NCI-H1417 treated with DMSO at 0.1 percent for 48 hours (cell line): ENCODE results near the gene NPIPB12.
"Not testable (repeated sequence)": the region's sequence is repeated elsewhere in the genome, so short reads cannot be mapped to it uniquely, and the experiment has no call there.

Experiments used
- DNase-seq: peaks from one replicate; lab custom pipeline; 2025; lab: John Stamatoyannopoulos, UW

Gene NPIPB12

GRCh38 chr16:29506308-29506707 lies at the start of gene NPIPB12:
Gene NPIPB12, minus strand, starts transcription at chr16:29506408.
- not testable (repeated sequence) for DNase-seq

- not testable (repeated sequence) for DNase-seq
Observed at GRCh38 chr16:29521520-29521919, 15.3 kb upstream of the NPIPB12 start.

- not testable (repeated sequence) for DNase-seq
Observed at GRCh38 chr16:29482276-29482675, 23.9 kb downstream of the NPIPB12 start.

DNA sequence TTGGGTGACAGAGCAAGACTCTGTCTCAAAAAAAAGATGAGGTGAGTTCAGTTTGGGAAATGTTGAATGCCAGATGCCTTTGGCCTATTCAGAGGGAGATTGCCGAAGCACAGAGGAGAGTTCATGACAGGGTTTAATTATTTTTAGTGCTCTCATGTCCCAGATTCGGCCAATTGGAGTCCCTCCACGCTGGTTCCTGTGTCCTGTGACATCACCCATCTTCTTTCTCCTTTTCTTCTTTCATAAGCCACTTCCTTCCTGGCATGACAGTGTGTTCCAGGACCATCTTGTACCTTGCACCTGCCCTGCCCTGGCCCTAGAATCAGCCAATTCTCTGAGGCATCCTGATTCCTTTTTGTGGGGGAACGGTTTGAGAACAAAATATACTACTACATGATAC lies 34.1 kb downstream of the NPIPB12 start:
- not testable (repeated sequence) for DNase-seq

DNA sequence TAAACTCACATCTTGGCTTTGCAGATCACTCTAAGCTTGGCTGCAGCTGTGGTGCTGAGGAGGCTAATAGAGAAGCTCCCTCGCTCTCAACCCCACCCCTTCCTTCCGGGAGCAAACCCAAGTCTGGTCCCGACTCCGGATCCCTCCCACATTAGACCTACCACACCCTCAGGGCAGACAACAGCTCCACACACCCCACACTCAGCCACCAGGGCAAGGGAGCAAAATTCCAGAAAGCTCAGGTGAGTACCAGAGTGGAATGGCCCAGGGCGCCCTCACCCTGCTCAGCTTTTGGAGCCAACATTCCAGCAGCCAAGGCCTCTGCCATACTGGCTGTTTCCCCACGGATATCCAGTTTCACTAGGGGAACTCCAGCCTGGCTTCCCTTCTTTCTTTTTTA lies 36.5 kb downstream of the NPIPB12 start:
- not testable (repeated sequence) for DNase-seq

DNA sequence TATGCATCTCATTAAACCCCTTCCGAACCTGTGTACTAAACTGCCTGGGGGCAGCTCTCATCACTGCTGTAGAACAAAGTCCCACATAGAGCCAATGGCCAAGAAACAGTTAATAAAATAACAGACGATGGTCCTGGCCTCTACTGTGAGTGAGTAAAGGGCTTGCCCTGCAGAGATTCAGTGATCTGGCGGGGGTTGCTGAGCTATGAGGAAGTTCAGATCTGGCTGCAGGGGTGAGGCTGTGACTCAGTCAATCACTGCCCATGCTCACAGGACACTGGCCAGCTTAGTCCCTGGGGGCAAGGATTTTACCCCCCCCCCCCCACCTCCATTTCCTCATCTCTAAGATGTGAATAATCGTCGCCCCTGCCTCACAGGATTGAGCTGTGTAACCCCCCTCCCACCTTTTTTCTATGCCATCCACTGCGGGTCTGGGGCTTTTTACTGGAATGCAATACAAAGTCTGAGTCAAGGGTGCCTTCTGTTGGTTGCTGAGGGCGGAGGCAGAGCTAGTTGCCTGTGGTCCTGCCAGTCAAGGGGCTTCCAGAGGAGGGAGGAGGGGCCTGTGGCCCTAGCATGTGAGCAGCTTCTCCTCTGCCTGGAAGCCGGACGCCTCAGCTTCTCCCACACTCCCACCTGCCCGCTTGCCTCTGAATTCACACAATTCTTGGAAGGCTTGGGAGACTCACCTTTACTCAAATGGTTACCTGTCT lies 38.4 kb downstream of the NPIPB12 start:
- not testable (repeated sequence) for DNase-seq

- not testable (repeated sequence) for DNase-seq
Observed at GRCh38 chr16:29466904-29467303, 39.3 kb downstream of the NPIPB12 start.

DNA sequence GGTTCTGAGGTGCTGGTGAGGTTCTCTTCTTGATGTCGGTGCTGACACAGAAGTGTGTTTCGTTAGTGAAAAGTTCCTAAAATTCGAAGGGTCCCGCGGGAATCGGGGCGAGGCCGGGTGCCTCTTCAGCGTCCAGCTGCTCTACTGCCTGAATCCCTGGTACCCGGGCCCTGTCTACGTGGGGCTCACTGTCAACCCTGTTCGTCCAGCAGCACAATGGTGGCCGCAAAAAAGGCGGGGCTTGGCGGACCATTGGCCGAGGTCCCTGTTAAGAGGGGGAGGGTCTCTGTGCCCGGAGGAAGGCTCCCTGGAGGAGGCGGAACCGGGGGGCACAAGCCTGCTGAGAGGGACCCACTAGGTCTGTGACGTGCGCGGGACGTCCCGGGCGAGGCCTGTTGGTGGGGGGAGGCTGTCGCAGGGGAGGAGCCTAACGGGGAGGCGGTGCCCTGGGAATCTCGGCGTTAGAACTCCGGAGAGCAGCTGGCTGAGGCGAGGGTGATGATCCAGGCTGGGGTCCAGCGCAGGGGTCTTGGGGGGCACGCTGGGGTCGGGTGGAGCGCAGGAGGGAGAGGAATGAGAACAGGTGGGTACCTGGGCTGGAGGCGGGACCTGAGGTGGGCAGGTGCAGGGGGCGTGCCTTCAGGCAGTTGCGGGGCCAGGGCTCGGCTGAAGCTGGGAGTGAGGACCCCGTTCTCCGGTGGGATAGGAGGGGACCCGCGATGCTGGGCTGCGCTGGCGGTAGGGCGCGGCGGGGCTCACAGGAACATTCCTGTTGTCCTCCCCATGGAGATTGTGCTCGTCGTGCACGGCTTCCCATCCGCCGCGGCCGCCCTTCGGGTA lies 40.0 kb downstream of the NPIPB12 start:
- not testable (repeated sequence) for DNase-seq

GRCh38 chr16:29460647-29461030 lies 45.6 kb downstream of the NPIPB12 start:
- DNase-seq, result not testable (repeated sequence)

GRCh38 chr16:29459706-29460646 lies 46.2 kb downstream of the NPIPB12 start, which contains the start of gene SULT1A4:
Gene SULT1A4, plus strand, starts transcription at chr16:29459913. Its CDS starts 1,473 bp downstream, at chr16:29461386.
- DNase-seq, result not testable (repeated sequence)

DNA sequence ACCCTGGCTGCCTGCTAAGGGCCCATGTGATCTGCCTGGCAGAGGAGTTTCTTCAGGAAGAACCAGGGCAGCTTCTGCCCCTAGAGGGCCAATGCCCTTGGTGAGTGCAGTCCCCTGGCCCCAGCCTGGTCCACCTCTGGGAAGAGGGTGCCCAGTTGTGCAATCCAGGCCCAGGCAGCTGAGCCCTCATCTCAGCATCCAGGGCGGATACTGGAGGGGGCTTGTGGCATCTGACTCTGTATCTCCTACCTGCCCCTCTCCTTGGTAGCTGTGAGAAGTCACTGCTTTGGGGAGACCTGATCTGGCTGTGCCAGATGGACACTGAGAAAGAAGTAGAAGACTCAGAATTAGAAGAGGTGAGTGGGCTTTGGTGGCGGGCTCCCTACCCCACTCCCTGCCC lies 48.5 kb downstream of the NPIPB12 start:
- not testable (repeated sequence) for DNase-seq

GRCh38 chr16:29454828-29455227 lies 51.4 kb downstream of the NPIPB12 start:
- DNase-seq, result not testable (repeated sequence)

DNA sequence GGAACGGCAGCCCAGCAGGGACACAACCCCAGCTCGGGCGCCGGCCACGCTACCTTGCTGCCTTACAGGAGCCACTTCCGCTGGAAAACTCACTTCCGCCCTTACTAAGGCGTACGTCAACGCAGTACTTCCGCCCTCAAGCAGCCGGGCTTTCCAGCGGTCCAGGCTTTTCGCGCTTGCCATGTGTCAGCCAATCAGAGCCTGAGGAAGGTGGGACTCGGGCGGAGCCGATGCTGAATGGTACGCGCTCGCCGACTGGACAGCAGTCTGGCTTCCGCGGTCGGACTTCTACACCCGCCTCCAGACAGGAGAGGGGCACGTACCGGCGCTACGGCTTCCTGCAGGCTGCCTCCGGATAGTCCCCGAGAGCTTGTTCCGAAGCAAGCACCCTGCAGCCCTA lies 51.9 kb downstream of the NPIPB12 start, which contains the start of the genes BOLA2 and SLX1B:
Gene BOLA2, minus strand, starts transcription at position 83 of the 400 bp plus-strand sequence. CDS start 98 bp downstream, outside the sequence.
Gene SLX1B, plus strand, starts transcription at position 265 of the 400 bp plus-strand sequence.
- DNase-seq, result not testable (repeated sequence)

GRCh38 chr16:29453754-29454153 lies 52.5 kb downstream of the NPIPB12 start:
- DNase-seq, result not testable (repeated sequence)
